Kidney tubule cell (primary cell): ENCODE results near the gene MS4A6E.
"Not testable (repeated sequence)": the region's sequence is repeated elsewhere in the genome, so short reads cannot be mapped to it uniquely, and the experiment has no call there.

Experiments
- DNase-seq: peaks from one replicate; pipeline ENCODE4 v3.0.0-alpha.2; 2018; ENCODE audit warnings: low spot score

Gene MS4A6E

GRCh38 chr11:60336767-60337391, 9.8 kb downstream of the MS4A6E start:
- no peak for DNase-seq

- DNase-seq: no peak
Measured at GRCh38 chr11:60338053-60338452, 11.0 kb downstream of the MS4A6E start.

- no peak for DNase-seq
Measured at GRCh38 chr11:60339356-60339755, 12.3 kb downstream of the MS4A6E start.

GRCh38 chr11:60343094-60343704, 16.1 kb downstream of the MS4A6E start:
- peak; percentile 15 for DNase-seq

- DNase-seq: no peak
Measured at GRCh38 chr11:60344146-60344545, 17.1 kb downstream of the MS4A6E start.

GRCh38 chr11:60345489-60345888, 18.4 kb downstream of the MS4A6E start:
- peak; percentile 25 for DNase-seq

GRCh38 chr11:60347084-60347797, 20.2 kb downstream of the MS4A6E start:
- DNase-seq: no peak

- DNase-seq: no peak
Measured at GRCh38 chr11:60348116-60348515, 21.1 kb downstream of the MS4A6E start.

GRCh38 chr11:60349990-60350389, 22.9 kb downstream of the MS4A6E start:
- DNase-seq: no peak

- no peak for DNase-seq
Measured at GRCh38 chr11:60357771-60358170, 30.7 kb downstream of the MS4A6E start.

GRCh38 chr11:60360621-60361020, 33.6 kb downstream of the MS4A6E start:
- DNase-seq: no peak

GRCh38 chr11:60362241-60362640, 35.2 kb downstream of the MS4A6E start:
- DNase-seq: no peak

GRCh38 chr11:60363542-60364470, 36.8 kb downstream of the MS4A6E start:
- peak; percentile 60 for DNase-seq

GRCh38 chr11:60366262-60366904, 39.3 kb downstream of the MS4A6E start:
- DNase-seq: not testable (repeated sequence)

GRCh38 chr11:60367009-60367408, 40.0 kb downstream of the MS4A6E start:
- DNase-seq: no peak

GRCh38 chr11:60367896-60368295, 40.8 kb downstream of the MS4A6E start:
- DNase-seq: no peak

- DNase-seq: no peak
Measured at GRCh38 chr11:60370252-60370810, 43.3 kb downstream of the MS4A6E start.

- peak; percentile 10 for DNase-seq
Measured at GRCh38 chr11:60370811-60371298, 43.8 kb downstream of the MS4A6E start.

- no peak for DNase-seq
Measured at GRCh38 chr11:60371386-60371785, 44.3 kb downstream of the MS4A6E start.

GRCh38 chr11:60371854-60372253, 44.8 kb downstream of the MS4A6E start:
- no peak for DNase-seq

- no peak for DNase-seq
Measured at GRCh38 chr11:60372767-60373166, 45.7 kb downstream of the MS4A6E start.
